ENCODE measurements around the gene PROK2.

DNA sequence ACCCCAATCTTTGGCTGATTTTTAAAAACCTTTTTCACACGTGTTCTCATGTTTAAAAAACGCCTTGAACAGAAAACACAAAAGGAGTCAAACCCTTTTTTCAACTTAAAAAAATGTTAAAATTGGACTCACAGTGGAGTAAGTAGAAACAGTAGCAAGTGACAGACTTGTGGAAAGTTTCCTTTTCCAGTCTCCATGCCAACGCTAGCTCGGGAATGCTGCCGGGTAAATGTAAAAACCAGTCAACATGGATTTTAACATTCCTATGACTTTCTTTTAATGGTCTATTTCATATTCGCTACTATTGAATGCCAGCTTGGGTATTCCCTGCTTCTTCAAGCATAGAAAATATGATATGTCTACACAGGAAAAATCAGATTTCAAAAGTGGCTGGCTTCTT lies 1.6 kb upstream of the PROK2 start:
- TF ChIP-seq, protein P1, sequence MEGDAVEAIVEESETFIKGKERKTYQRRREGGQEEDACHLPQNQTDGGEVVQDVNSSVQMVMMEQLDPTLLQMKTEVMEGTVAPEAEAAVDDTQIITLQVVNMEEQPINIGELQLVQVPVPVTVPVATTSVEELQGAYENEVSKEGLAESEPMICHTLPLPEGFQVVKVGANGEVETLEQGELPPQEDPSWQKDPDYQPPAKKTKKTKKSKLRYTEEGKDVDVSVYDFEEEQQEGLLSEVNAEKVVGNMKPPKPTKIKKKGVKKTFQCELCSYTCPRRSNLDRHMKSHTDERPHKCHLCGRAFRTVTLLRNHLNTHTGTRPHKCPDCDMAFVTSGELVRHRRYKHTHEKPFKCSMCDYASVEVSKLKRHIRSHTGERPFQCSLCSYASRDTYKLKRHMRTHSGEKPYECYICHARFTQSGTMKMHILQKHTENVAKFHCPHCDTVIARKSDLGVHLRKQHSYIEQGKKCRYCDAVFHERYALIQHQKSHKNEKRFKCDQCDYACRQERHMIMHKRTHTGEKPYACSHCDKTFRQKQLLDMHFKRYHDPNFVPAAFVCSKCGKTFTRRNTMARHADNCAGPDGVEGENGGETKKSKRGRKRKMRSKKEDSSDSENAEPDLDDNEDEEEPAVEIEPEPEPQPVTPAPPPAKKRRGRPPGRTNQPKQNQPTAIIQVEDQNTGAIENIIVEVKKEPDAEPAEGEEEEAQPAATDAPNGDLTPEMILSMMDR (conservative IDR thresholded peaks at IDR 0.05; ENCODE audit: low read length): no peak
- TF ChIP-seq EZH2phosphoT487 (IDR thresholded peaks at IDR 0.05; ENCODE audit: borderline replicate concordance): no peak
